ENCODE data around the gene DOCK1. TPM values are rescaled to one million over a fixed set of nuclear protein-coding genes. Genes with fewer than 3 reads are reported as not detected.
A peak's percentile ranks its signal among the peaks of the same experiment; 100 is the strongest.

The DOCK1 gene
- total and polyA plus RNA-seq, 2 donors from 2014 or later, result 15.8 to 81.7 TPM

DNA sequence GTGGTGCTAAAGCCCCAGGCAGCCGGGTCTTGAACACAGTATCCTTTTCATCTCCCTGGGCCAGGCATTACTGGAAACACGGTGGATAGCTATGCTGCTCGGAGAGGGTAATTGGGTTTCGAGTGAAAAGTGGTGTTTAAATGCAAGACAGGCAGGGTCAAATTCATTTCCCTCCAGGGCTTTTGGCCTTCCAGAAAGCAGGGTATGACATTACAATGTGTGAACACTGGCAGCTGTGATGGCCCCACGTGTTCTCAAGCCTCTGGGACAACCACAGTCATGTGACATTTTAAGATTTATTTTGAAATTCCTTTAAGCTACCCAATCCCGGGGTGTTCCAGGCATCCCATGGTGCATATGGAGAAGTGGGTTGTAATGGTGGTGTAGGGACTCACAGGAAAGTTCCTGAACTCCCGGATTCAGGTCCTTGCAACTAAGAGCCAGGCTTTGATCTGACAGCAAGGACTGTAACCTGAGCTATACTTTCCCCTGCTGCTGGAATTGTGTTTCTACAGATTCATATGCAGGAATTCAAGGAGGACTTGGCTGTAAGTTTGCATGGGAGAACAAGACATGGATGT, 244.4 kb downstream of the DOCK1 start:
- H3K9me3 ChIP-seq (ENCODE audit: control insufficient read depth in 2 of 3, insufficient read depth in 1 of 3, low read length in 3 of 3), result no peaks in the 10 kb centered on the region
- intact Hi-C loops (cut with DNase I), result no loop called here
- no peak overlapping the region for H3K27ac ChIP-seq (ENCODE audit: low read depth in 2 of 2, low read length in 2 of 2)
- no peaks in the 10 kb centered on the region for H3K27me3 ChIP-seq (ENCODE audit: control insufficient read depth, insufficient read depth, low read length)
- H3K9ac ChIP-seq (ENCODE audit: low read length in 3 of 3), result no peak overlapping the region
- H3K4me3 ChIP-seq (ENCODE audit: low read length in 3 of 3), result no peak overlapping the region
- H3K36me3 ChIP-seq (ENCODE audit: control insufficient read depth in 2 of 3, insufficient read depth in 3 of 3, low read length in 3 of 3), result no peaks in the 10 kb centered on the region
- FAIRE-seq (no peak), DNase-seq (peak in 3 of 5 donors; percentile 51 to 66 (median 65))
- TF ChIP-seq, protein P1, sequence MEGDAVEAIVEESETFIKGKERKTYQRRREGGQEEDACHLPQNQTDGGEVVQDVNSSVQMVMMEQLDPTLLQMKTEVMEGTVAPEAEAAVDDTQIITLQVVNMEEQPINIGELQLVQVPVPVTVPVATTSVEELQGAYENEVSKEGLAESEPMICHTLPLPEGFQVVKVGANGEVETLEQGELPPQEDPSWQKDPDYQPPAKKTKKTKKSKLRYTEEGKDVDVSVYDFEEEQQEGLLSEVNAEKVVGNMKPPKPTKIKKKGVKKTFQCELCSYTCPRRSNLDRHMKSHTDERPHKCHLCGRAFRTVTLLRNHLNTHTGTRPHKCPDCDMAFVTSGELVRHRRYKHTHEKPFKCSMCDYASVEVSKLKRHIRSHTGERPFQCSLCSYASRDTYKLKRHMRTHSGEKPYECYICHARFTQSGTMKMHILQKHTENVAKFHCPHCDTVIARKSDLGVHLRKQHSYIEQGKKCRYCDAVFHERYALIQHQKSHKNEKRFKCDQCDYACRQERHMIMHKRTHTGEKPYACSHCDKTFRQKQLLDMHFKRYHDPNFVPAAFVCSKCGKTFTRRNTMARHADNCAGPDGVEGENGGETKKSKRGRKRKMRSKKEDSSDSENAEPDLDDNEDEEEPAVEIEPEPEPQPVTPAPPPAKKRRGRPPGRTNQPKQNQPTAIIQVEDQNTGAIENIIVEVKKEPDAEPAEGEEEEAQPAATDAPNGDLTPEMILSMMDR (IDR thresholded peaks at IDR 0.05; ENCODE audit: borderline replicate concordance, extremely low read depth, insufficient read depth), result no peak
- H3K4me1 ChIP-seq (ENCODE audit: control insufficient read depth in 2 of 3, insufficient read depth in 2 of 3, low read depth in 1 of 3, low read length in 3 of 3), result no peaks in the 10 kb centered on the region

GRCh38 chr10:127150136-127150535, 244.9 kb downstream of the DOCK1 start:
- intact Hi-C loops (cut with DNase I), result no loop called here
- Histone ChIP-seq H3K4me1 (ENCODE audit: control insufficient read depth in 2 of 3, insufficient read depth in 2 of 3, low read depth in 1 of 3, low read length in 3 of 3) (no peaks in the 10 kb centered on the region), H3K27ac (ENCODE audit: low read depth in 2 of 2, low read length in 2 of 2) (no peak overlapping the region), H3K9ac (ENCODE audit: low read length in 3 of 3) (no peak overlapping the region), H3K9me3 (ENCODE audit: control insufficient read depth in 2 of 3, insufficient read depth in 1 of 3, low read length in 3 of 3) (no peaks in the 10 kb centered on the region), H3K4me3 (ENCODE audit: low read length in 3 of 3) (no peak overlapping the region), H3K36me3 (ENCODE audit: control insufficient read depth in 2 of 3, insufficient read depth in 3 of 3, low read length in 3 of 3) (no peaks in the 10 kb centered on the region), H3K27me3 (ENCODE audit: control insufficient read depth, insufficient read depth, low read length) (no peaks in the 10 kb centered on the region)
- DNase-seq, result no peak
- TF ChIP-seq, protein P1 (IDR thresholded peaks at IDR 0.05; ENCODE audit: borderline replicate concordance, extremely low read depth, insufficient read depth), result no peak
- no peak for FAIRE-seq

GRCh38 chr10:127151541-127151940, 246.3 kb downstream of the DOCK1 start:
- no peak overlapping the region for H3K9ac ChIP-seq (ENCODE audit: low read length in 3 of 3)
- intact Hi-C loops (cut with DNase I), result no loop called here

More at GRCh38 chr10:127151541-127151940, 246.3 kb downstream of the DOCK1 start:
- no peak for DNase-seq
- H3K27ac ChIP-seq (ENCODE audit: low read depth in 2 of 2, low read length in 2 of 2), result no peak overlapping the region
- TF ChIP-seq, protein P1 (IDR thresholded peaks at IDR 0.05; ENCODE audit: borderline replicate concordance, extremely low read depth, insufficient read depth), result no peak
- H3K36me3 ChIP-seq (ENCODE audit: control insufficient read depth in 2 of 3, insufficient read depth in 3 of 3, low read length in 3 of 3), result no peaks in the 10 kb centered on the region
- H3K9me3 ChIP-seq (ENCODE audit: control insufficient read depth in 2 of 3, insufficient read depth in 1 of 3, low read length in 3 of 3), result no peaks in the 10 kb centered on the region
- FAIRE-seq, result no peak
- H3K4me1 ChIP-seq (ENCODE audit: control insufficient read depth in 2 of 3, insufficient read depth in 2 of 3, low read depth in 1 of 3, low read length in 3 of 3), result peaks cover 0 to 2% (median 0%) of the 10 kb centered on the region in 3 donors
- no peak overlapping the region for H3K4me3 ChIP-seq (ENCODE audit: low read length in 3 of 3)
- no peaks in the 10 kb centered on the region for H3K27me3 ChIP-seq (ENCODE audit: control insufficient read depth, insufficient read depth, low read length)
